H1 (cell line): ENCODE data around the gene SOX2. TPM values are rescaled to one million over a fixed set of nuclear protein-coding genes. Genes with fewer than 3 reads are reported as not detected.

ENCODE experiments used
- CTCF ChIA-PET: fragments of 300-600 bp; sonication (Branson Sonifier 250); formaldehyde crosslinking; loops from one replicate; lab custom pipeline; 2021; ENCODE audit not compliant: partially characterized antibody; lab: Charles Lee
- POLR2A ChIA-PET: fragments of 300-600 bp; sonication (Branson Sonifier 250); formaldehyde crosslinking; loops from one replicate; lab custom pipeline; 2021; ENCODE audit warnings: inconsistent platforms; ENCODE audit not compliant: partially characterized antibody; lab: Charles Lee
- DNase-seq, 2 experiments: peaks; one replicate each; pipeline versions ENCODE4 v3.0.0 to v3.0.0-alpha.2; 2010 to 2022; ENCODE audit warnings: low spot score in 2 of 2, low read depth in 1 of 2, mixed read lengths in 1 of 2
- FAIRE-seq: peaks from 2 replicates; lab custom pipeline; 2011; peaks lifted over from hg19 to GRCh38; lab: Jason Lieb, UNC
- H2AFZ ChIP-seq: 2 replicates; pipeline ENCODE4 v1.8.1; 2012; ENCODE audit warnings: low read length, inconsistent platforms
- H2AK5ac ChIP-seq: 2 replicates; pipeline ENCODE4 v1.6.1; 2013; ENCODE audit warnings: low read depth, low read length
- H2BK120ac ChIP-seq: replicated peaks from 2 replicates; pipeline ENCODE3; 2013; ENCODE audit warnings: low read depth, low read length, inconsistent platforms
- H2BK12ac ChIP-seq: 2 replicates; pipeline ENCODE4 v1.6.1; 2013; ENCODE audit warnings: low read depth, low read length
- H2BK15ac ChIP-seq: 2 replicates; pipeline ENCODE4 v1.6.1; 2013; ENCODE audit warnings: low read length
- H2BK20ac ChIP-seq: 2 replicates; pipeline ENCODE4 v1.6.1; 2013; ENCODE audit warnings: low read length
- H2BK5ac ChIP-seq: 2 replicates; pipeline ENCODE4 v1.6.1; 2013; ENCODE audit warnings: low read depth, low read length
- H3K14ac ChIP-seq: 2 replicates; pipeline ENCODE4 v1.6.1; 2013; ENCODE audit warnings: inconsistent platforms; ENCODE audit not compliant: insufficient read length
- H3K18ac ChIP-seq: 2 replicates; pipeline ENCODE4 v1.6.1; 2013; ENCODE audit warnings: low read length; ENCODE audit errors: extremely low read depth
- H3K23ac ChIP-seq: 2 replicates; pipeline ENCODE4 v1.6.1; 2013; ENCODE audit warnings: inconsistent platforms; ENCODE audit not compliant: insufficient read length
- H3K23me2 ChIP-seq: 2 replicates; pipeline ENCODE4 v1.6.1; 2013; ENCODE audit warnings: low read depth, low read length
- H3K27ac ChIP-seq: 2 replicates; pipeline ENCODE4 v1.6.1; 2011; ENCODE audit warnings: low read depth, low read length, inconsistent platforms
- H3K27me3 ChIP-seq, 4 experiments: replicated peaks in 1 of 4; 1 replicate in 1 of 4; 2 replicates in 3 of 4; pipeline versions ENCODE4 v1.6.1 to v1.8.1; 2011 to 2013; ENCODE audit warnings: low read length in 3 of 4, mild to moderate bottlenecking in 3 of 4, inconsistent platforms in 2 of 4, mixed read lengths in 2 of 4, moderate library complexity in 1 of 4; ENCODE audit not compliant: control insufficient read depth in 3 of 4, insufficient read depth in 3 of 4; ENCODE audit errors: extremely low read depth in 1 of 4
- H3K36me3 ChIP-seq, 4 experiments: 2 replicates each; pipeline versions ENCODE4 v1.6.1 to v1.8.1; 2011 to 2013; ENCODE audit warnings: mild to moderate bottlenecking in 4 of 4, low read length in 3 of 4, moderate library complexity in 2 of 4, control low read depth in 1 of 4, inconsistent platforms in 1 of 4; ENCODE audit not compliant: insufficient read depth in 4 of 4, control insufficient read depth in 2 of 4
- H3K4ac ChIP-seq: replicated peaks from 2 replicates; pipeline ENCODE3; 2013; ENCODE audit warnings: low read length, low read depth, mixed read lengths, inconsistent platforms; ENCODE audit not compliant: insufficient read length
- H3K4me1 ChIP-seq, 4 experiments: replicated peaks in 1 of 4; 1 replicate in 1 of 4; 2 replicates in 3 of 4; pipeline versions ENCODE4 v1.6.1 to v1.8.1; 2011 to 2013; ENCODE audit warnings: low read length in 3 of 4, inconsistent platforms in 2 of 4, mixed read lengths in 1 of 4; ENCODE audit not compliant: insufficient read depth in 4 of 4, control insufficient read depth in 3 of 4
- H3K4me2 ChIP-seq, 2 experiments: 2 replicates each; pipeline versions ENCODE4 v1.6.1 to v1.8.1; 2011 to 2013; ENCODE audit warnings: low read depth in 2 of 2, low read length in 2 of 2, control low read depth in 1 of 2, inconsistent platforms in 1 of 2, mild to moderate bottlenecking in 1 of 2; ENCODE audit not compliant: insufficient read depth in 1 of 2
- H3K4me3 ChIP-seq, 4 experiments: fragments of 200-600, 300-600 bp in 1 of 4; sonication (generic), shearing (Covaris generic), sonication (Bioruptor Twin) in 1 of 4; 2 replicates each; pipeline versions ENCODE4 v1.5.1 to v1.8.1; 2011 to 2016; ENCODE audit warnings: low read length in 4 of 4, low read depth in 3 of 4, control low read depth in 2 of 4, inconsistent platforms in 2 of 4, mild to moderate bottlenecking in 2 of 4, mixed read lengths in 1 of 4, moderate library complexity in 1 of 4; ENCODE audit not compliant: insufficient read depth in 2 of 4; ENCODE audit errors: extremely low read depth in 1 of 4
- H3K56ac ChIP-seq: replicated peaks from 2 replicates; pipeline ENCODE3; 2013; ENCODE audit warnings: low read depth, mild to moderate bottlenecking, mixed read lengths, low read length, inconsistent platforms; ENCODE audit not compliant: insufficient read length
- H3K79me1 ChIP-seq: 2 replicates; pipeline ENCODE4 v1.6.1; 2013; ENCODE audit warnings: low read depth, low read length, control low read depth
- H3K79me2 ChIP-seq, 2 experiments: 2 replicates each; pipeline versions ENCODE4 v1.6.1 to v1.8.1; 2012 to 2013; ENCODE audit warnings: low read length in 2 of 2, mild to moderate bottlenecking in 2 of 2, inconsistent platforms in 1 of 2; ENCODE audit not compliant: insufficient read depth in 2 of 2, control insufficient read depth in 1 of 2
- H3K9ac ChIP-seq, 4 experiments: replicated peaks in 1 of 4; 1 replicate in 1 of 4; 2 replicates in 3 of 4; pipeline versions ENCODE4 v1.6.1 to v1.8.1; 2011 to 2013; ENCODE audit warnings: low read depth in 3 of 4, low read length in 3 of 4, control low read depth in 2 of 4, mild to moderate bottlenecking in 2 of 4, moderate library complexity in 2 of 4, inconsistent platforms in 1 of 4; ENCODE audit errors: extremely low read depth in 1 of 4
- H3K9me3 ChIP-seq, 2 experiments: 2 replicates each; pipeline versions ENCODE4 v1.6.1 to v1.8.1; 2012 to 2013; ENCODE audit warnings: mild to moderate bottlenecking in 2 of 2, moderate library complexity in 2 of 2, control low read depth in 1 of 2, inconsistent platforms in 1 of 2, low read depth in 1 of 2, low read length in 1 of 2, mixed read lengths in 1 of 2; ENCODE audit not compliant: insufficient read depth in 2 of 2
- H4K20me1 ChIP-seq, 2 experiments: replicated peaks in 1 of 2; 2 replicates each; pipeline versions ENCODE3 to v1.8.1; 2011 to 2013; ENCODE audit warnings: inconsistent platforms in 2 of 2, low read length in 2 of 2, mild to moderate bottlenecking in 1 of 2; ENCODE audit not compliant: insufficient read depth in 2 of 2, control insufficient read depth in 1 of 2
- H4K5ac ChIP-seq: 2 replicates; pipeline ENCODE4 v1.6.1; 2013; ENCODE audit warnings: low read length, low read depth, mixed read lengths, inconsistent platforms; ENCODE audit not compliant: insufficient read length
- H4K8ac ChIP-seq: 2 replicates; pipeline ENCODE4 v1.8.0; 2013; ENCODE audit warnings: mild to moderate bottlenecking, moderate library complexity, low read length, inconsistent platforms; ENCODE audit not compliant: insufficient read depth; ENCODE audit errors: extremely low read depth
- H4K91ac ChIP-seq: replicated peaks from 2 replicates; pipeline ENCODE3; 2013; ENCODE audit warnings: low read length, mixed read lengths, inconsistent platforms; ENCODE audit not compliant: insufficient read length
- CBX5 ChIP-seq: fragments of 300-800, 300-1000 bp; sonication (generic); IDR thresholded peaks from 2 replicates; pipeline ENCODE4 v1.7.1; 2016; ENCODE audit warnings: antibody characterized with exemption, low read length, low read depth
- CEBPB ChIP-seq: IDR thresholded peaks from 2 replicates; pipeline ENCODE4 v1.6.1; 2012; ENCODE audit warnings: low read depth, low read length
- CREB1 ChIP-seq: IDR thresholded peaks from 2 replicates; pipeline ENCODE4 v1.6.1; 2012; ENCODE audit warnings: inconsistent platforms
- EGR1 ChIP-seq: IDR thresholded peaks from 2 replicates; pipeline ENCODE4 v1.6.1; 2011; ENCODE audit warnings: low read depth, low read length, borderline replicate concordance
- GTF2F1 ChIP-seq: IDR thresholded peaks from 2 replicates; pipeline ENCODE4 v1.6.1; 2012; ENCODE audit warnings: low read depth, low read length, improper control_type of control experiment, borderline replicate concordance
- MAFK ChIP-seq: IDR thresholded peaks from 2 replicates; pipeline ENCODE4 v1.6.1; 2012; ENCODE audit warnings: low read depth, mild to moderate bottlenecking, improper control_type of control experiment, low read length
- POLR2AphosphoS5 ChIP-seq: IDR thresholded peaks from 2 replicates; pipeline ENCODE4 v1.6.1; 2011; ENCODE audit warnings: low read depth, low read length
- RAD21 ChIP-seq, 2 experiments: IDR thresholded peaks in 1 of 2; conservative IDR thresholded peaks in 1 of 2; 2 replicates each; pipeline ENCODE4 v1.6.1; 2011; ENCODE audit warnings: low read depth in 2 of 2, low read length in 2 of 2, improper control_type of control experiment in 1 of 2, inconsistent platforms in 1 of 2, mild to moderate bottlenecking in 1 of 2, moderate library complexity in 1 of 2
- RBBP5 ChIP-seq: IDR thresholded peaks from 2 replicates; pipeline ENCODE4 v1.7.1; 2012; ENCODE audit warnings: low read depth, mild to moderate bottlenecking, inconsistent platforms, low read length, moderate library complexity, borderline replicate concordance
- RFX5 ChIP-seq: IDR thresholded peaks from 2 replicates; pipeline ENCODE4 v1.6.1; 2011; ENCODE audit warnings: low read depth, low read length, improper control_type of control experiment, borderline replicate concordance
- SIN3A ChIP-seq, 2 experiments: IDR thresholded peaks in 1 of 2; conservative IDR thresholded peaks in 1 of 2; 2 replicates each; pipeline ENCODE4 v1.6.1; 2011 to 2012; ENCODE audit warnings: low read length in 2 of 2, improper control_type of control experiment in 1 of 2, low read depth in 1 of 2, mild to moderate bottlenecking in 1 of 2
- SIX5 ChIP-seq: IDR thresholded peaks from 2 replicates; pipeline ENCODE4 v1.6.1; 2011; ENCODE audit warnings: mild to moderate bottlenecking, low read depth, low read length
- SP2 ChIP-seq: IDR thresholded peaks from 2 replicates; pipeline ENCODE4 v1.6.1; 2012; ENCODE audit warnings: mild to moderate bottlenecking, low read length, inconsistent platforms
- ZNF274 ChIP-seq: IDR thresholded peaks from 2 replicates; pipeline ENCODE4 v1.7.0; 2012; ENCODE audit warnings: low read length, borderline replicate concordance; ENCODE audit errors: extremely low read depth
- WGBS, 2 experiments: shearing (Covaris generic) in 1 of 2; methylation state at CpG; one replicate each; pipeline versions ENCODE4 v1.1.6 to v1.1.7; 2013 to 2015; ENCODE audit warnings: low lambda C conversion rate in 2 of 2, mixed read lengths in 2 of 2, inconsistent platforms in 1 of 2, low coverage in 1 of 2, missing lambda C conversion rate in 1 of 2; ENCODE audit not compliant: insufficient replicate concordance in 2 of 2, insufficient coverage in 1 of 2, insufficient read length in 1 of 2; ENCODE audit errors: extremely low coverage in 1 of 2, missing lambda C conversion rate in 1 of 2; 5-methylcytosine and 5-hydroxymethylcytosine counted together
- polyA plus RNA-seq, 7 experiments: library from polyadenylated mRNA; depleted of rRNA in 3 of 7; stranded (reverse) in 5 of 7; unstranded in 2 of 7; fragments of >200 nt in 5 of 7; fragments of 200-250 nt in 2 of 7; gene quantifications; 1 replicate in 5 of 7; 2 replicates in 1 of 7; 4 replicates in 1 of 7; pipeline versions ENCODE4 v1.2.1 to v1.2.3, GENCODE V29; 2011 to 2013; ENCODE audit warnings: missing spikeins in 2 of 7, mixed read lengths in 2 of 7
- total RNA-seq: library from RNA; stranded (reverse); fragmentation: NEBNext Ultra II Directional; extraction: Animal tissue kit (Norgen Biotek cat#: 25700); gene quantifications from 2 replicates; pipeline ENCODE4 v1.2.1, GENCODE V29; 2021

The SOX2 gene
- total and polyA plus RNA-seq, 2 of the 8 experiments (the other 6 are each of a cell fraction or from before 2014, with no cell fraction given), result 149 to 247 TPM

GRCh38 chr3:181735911-181736310 lies 24.2 kb downstream of the SOX2 start:
- Histone ChIP-seq H3K23ac (no peak overlapping the region), H3K14ac (no peak overlapping the region), H4K91ac (no peak overlapping the region), H3K4me2 (no peak overlapping the region), H3K27ac (no peak overlapping the region), H3K79me1 (no peaks in the 10 kb centered on the region), H3K23me2 (peaks cover 1% of the 10 kb centered on the region; the same call in 1 of the 2 replicates), H3K4ac (no peak overlapping the region), H3K56ac (no peak overlapping the region), H3K18ac (no peak overlapping the region), H2AK5ac (no peak overlapping the region), H4K20me1 (no peaks in the 10 kb centered on the region), H2BK120ac (no peak overlapping the region), H3K9ac (no peak overlapping the region), H4K8ac (no peak overlapping the region), H4K5ac (no peak overlapping the region), H2AFZ (no peak overlapping the region), H2BK15ac (no peak overlapping the region), H3K27me3 (peaks cover 0 to 10% (median 4%) of the 10 kb centered on the region in 4 experiments; a peak in 4 of 7 replicates), H3K79me2 (no peaks in the 10 kb centered on the region), H2BK20ac (no peak overlapping the region), H3K4me1 (peaks cover 0 to 17% (median 13%) of the 10 kb centered on the region in 4 experiments; a peak in 6 of 7 replicates), H3K36me3 (no peaks in the 10 kb centered on the region; a peak in 1 of 8 replicates), H3K4me3 (no peak overlapping the region), H3K9me3 (no peaks in the 10 kb centered on the region), H2BK12ac (no peak overlapping the region), H2BK5ac (no peak overlapping the region)
- ChIA-PET POLR2A (interaction anchor here (0.7 to 2.1 kb wide), 2 partner anchors 9 to 16 kb away, joined by 3 to 8 read pairs; no protein-coding TSS in a partner anchor), CTCF (interaction anchor here (0.6 to 0.8 kb wide), 2 partner anchors 12 to 574 kb away, joined by 4 read pairs; no protein-coding TSS in a partner anchor)
- 90% methylated on average over 7 of the region's 7 CpGs; no CpG with 5 or more reads in 1 of the 2 experiments for WGBS, 2 experiments
- FAIRE-seq (no peak), DNase-seq (no peak)
- TF ChIP-seq EGR1, result no peak
- TF ChIP-seq CBX5, result no peak
- TF ChIP-seq RBBP5, result no peak
- TF ChIP-seq CEBPB, result no peak
- no peak for TF ChIP-seq MAFK
- TF ChIP-seq POLR2AphosphoS5, result no peak
- no peak for TF ChIP-seq SP2
- no peak for TF ChIP-seq CREB1
- no peak for TF ChIP-seq SIN3A (conservative IDR thresholded peaks at IDR 0.05 in 1 of 2, IDR thresholded peaks at IDR 0.05 in 1 of 2; ENCODE audit: low read depth in 1 of 2, low read length in 2 of 2)
- TF ChIP-seq SIX5, result no peak
- TF ChIP-seq GTF2F1, result no peak
- TF ChIP-seq ZNF274, result no peak
- no peak for TF ChIP-seq RAD21 (IDR thresholded peaks at IDR 0.05 in 1 of 2, conservative IDR thresholded peaks at IDR 0.05 in 1 of 2; ENCODE audit: low read depth in 2 of 2, low read length in 2 of 2)
- no peak for TF ChIP-seq RFX5
